ENCODE data around the gene RFC1.
"Not testable (repeated sequence)": the region's sequence is repeated elsewhere in the genome, so short reads cannot be mapped to it uniquely, and the experiment has no call there.

Gene RFC1, protein sequence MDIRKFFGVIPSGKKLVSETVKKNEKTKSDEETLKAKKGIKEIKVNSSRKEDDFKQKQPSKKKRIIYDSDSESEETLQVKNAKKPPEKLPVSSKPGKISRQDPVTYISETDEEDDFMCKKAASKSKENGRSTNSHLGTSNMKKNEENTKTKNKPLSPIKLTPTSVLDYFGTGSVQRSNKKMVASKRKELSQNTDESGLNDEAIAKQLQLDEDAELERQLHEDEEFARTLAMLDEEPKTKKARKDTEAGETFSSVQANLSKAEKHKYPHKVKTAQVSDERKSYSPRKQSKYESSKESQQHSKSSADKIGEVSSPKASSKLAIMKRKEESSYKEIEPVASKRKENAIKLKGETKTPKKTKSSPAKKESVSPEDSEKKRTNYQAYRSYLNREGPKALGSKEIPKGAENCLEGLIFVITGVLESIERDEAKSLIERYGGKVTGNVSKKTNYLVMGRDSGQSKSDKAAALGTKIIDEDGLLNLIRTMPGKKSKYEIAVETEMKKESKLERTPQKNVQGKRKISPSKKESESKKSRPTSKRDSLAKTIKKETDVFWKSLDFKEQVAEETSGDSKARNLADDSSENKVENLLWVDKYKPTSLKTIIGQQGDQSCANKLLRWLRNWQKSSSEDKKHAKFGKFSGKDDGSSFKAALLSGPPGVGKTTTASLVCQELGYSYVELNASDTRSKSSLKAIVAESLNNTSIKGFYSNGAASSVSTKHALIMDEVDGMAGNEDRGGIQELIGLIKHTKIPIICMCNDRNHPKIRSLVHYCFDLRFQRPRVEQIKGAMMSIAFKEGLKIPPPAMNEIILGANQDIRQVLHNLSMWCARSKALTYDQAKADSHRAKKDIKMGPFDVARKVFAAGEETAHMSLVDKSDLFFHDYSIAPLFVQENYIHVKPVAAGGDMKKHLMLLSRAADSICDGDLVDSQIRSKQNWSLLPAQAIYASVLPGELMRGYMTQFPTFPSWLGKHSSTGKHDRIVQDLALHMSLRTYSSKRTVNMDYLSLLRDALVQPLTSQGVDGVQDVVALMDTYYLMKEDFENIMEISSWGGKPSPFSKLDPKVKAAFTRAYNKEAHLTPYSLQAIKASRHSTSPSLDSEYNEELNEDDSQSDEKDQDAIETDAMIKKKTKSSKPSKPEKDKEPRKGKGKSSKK

GRCh38 chr4:39365830-39366771, at the start of gene RFC1:
Gene RFC1, minus strand, starts transcription at chr4:39366362. Its CDS starts 121 bp downstream, at chr4:39366241.
- peak within 1 kb of the TSS; percentile 95 for H3K27ac Mint-ChIP-seq
- H3K9me3 Mint-ChIP-seq, result peaks cover 10% of the 10 kb centered on the region
- peaks cover 47% of the 10 kb centered on the region for H3K4me1 Mint-ChIP-seq
- peaks cover 8% of the 10 kb centered on the region for H3K27me3 Mint-ChIP-seq
- CTCF ChIA-PET, result interaction anchor here (1.0 to 1.8 kb wide), 3 partner anchors 11 to 103 kb away, joined by 3 to 6 read pairs (median 5); no protein-coding TSS in a partner anchor
- peak within 1 kb of the TSS; percentile 91 for H3K4me3 Mint-ChIP-seq
- DNase-seq, result peak; percentile 96
- H3K36me3 Mint-ChIP-seq, result peaks cover 27% of the 10 kb centered on the region

DNA sequence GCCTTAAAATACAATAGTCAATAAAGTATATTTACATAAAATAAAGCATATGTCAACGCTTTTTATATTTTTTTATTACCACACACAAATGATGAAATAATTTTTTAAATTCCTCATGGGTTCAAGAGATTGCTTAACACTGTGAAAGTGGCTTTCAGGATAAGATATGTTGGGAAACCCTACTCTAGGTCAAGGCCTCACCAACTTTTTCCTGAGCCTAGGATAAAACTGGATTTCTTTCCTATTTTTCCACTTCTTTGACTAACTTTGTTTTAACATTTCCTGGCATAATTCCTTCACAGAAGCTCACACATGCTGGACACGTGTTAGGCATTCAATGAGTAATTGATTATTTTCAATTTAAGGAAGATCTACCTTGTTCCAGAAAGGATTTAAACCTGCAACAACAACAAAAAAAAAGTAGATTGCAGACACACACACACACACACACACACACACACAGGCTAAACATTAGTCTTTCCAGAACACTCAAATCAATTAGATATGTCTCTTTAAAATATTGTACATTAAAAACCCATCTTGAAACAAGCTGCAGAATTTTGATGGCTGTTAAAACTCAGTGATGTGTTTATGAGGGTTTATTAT, 49.6 kb upstream of the RFC1 start:
- CTCF ChIA-PET, result no interaction called here
- H3K4me1 Mint-ChIP-seq, result no peaks in the 10 kb centered on the region
- DNase-seq, result no peak
- no peak overlapping the region for H3K27ac Mint-ChIP-seq
- no peaks in the 10 kb centered on the region for H3K36me3 Mint-ChIP-seq
- H3K4me3 Mint-ChIP-seq, result no peak overlapping the region
- peaks cover 7% of the 10 kb centered on the region for H3K27me3 Mint-ChIP-seq
- no peaks in the 10 kb centered on the region for H3K9me3 Mint-ChIP-seq

DNA sequence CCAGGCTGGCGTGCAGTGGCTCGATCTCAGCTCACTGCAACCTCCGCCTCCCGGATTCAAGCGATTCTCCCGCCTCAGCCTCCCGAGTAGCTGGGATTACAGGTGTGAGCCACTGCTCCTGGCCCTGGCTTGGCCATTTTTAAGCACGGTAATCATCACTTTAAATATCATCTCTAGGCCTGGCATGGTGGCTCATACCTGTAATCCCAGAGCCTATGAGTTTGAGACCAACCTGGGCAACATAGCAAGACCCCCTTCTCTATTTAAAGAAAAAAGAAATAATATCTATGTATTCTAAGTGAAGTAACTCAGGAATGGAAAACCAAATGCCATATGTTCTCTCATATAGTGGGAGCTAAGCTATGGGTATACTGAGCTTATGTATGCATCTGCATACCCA, 45.4 kb upstream of the RFC1 start:
- H3K4me3 Mint-ChIP-seq, H3K27me3 Mint-ChIP-seq, DNase-seq, H3K36me3 Mint-ChIP-seq, H3K9me3 Mint-ChIP-seq, CTCF ChIA-PET, H3K27ac Mint-ChIP-seq, H3K4me1 Mint-ChIP-seq: not testable (repeated sequence)

GRCh38 chr4:39410415-39410814, 44.3 kb upstream of the RFC1 start:
- CTCF ChIA-PET, result no interaction called here
- H3K4me1 Mint-ChIP-seq, result no peaks in the 10 kb centered on the region
- no peaks in the 10 kb centered on the region for H3K9me3 Mint-ChIP-seq

DNA sequence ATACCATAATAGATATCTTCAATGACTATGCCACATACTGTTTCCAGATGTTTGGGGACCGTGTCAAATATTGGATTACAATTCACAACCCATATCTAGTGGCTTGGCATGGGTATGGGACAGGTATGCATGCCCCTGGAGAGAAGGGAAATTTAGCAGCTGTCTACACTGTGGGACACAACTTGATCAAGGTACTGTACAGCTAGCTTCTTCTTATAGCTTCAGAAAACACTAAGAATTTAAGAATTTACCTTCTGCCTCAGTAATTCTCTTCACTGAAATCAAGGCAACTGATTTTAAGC, 41.4 kb upstream of the RFC1 start:
- H3K27ac Mint-ChIP-seq, result no peak overlapping the region
- no peak for DNase-seq
- H3K36me3 Mint-ChIP-seq, result no peaks in the 10 kb centered on the region
- no peak overlapping the region for H3K4me3 Mint-ChIP-seq
- H3K4me1 Mint-ChIP-seq, result no peaks in the 10 kb centered on the region
- H3K9me3 Mint-ChIP-seq, result no peaks in the 10 kb centered on the region
- CTCF ChIA-PET, result no interaction called here
- peaks cover 5% of the 10 kb centered on the region for H3K27me3 Mint-ChIP-seq

More at GRCh38 chr4:39410415-39410814, 44.3 kb upstream of the RFC1 start:
- no peaks in the 10 kb centered on the region for H3K36me3 Mint-ChIP-seq
- peaks cover 5% of the 10 kb centered on the region for H3K27me3 Mint-ChIP-seq
- H3K27ac Mint-ChIP-seq, result no peak overlapping the region
- DNase-seq, result no peak
- H3K4me3 Mint-ChIP-seq, result no peak overlapping the region

GRCh38 chr4:39406763-39407583, 40.8 kb upstream of the RFC1 start, which contains the start of gene KLB:
Gene KLB, plus strand, starts transcription at chr4:39406930. Its CDS starts 20 bp downstream, at chr4:39406950.
- CTCF ChIA-PET, result no interaction called here
- H3K27ac Mint-ChIP-seq, result no peak within 1 kb of the TSS
- H3K27me3 Mint-ChIP-seq, result peaks cover 5% of the 10 kb centered on the region
- H3K36me3 Mint-ChIP-seq, result no peaks in the 10 kb centered on the region
- no peaks in the 10 kb centered on the region for H3K4me1 Mint-ChIP-seq
- H3K9me3 Mint-ChIP-seq, result no peaks in the 10 kb centered on the region
- no peak for DNase-seq
- H3K4me3 Mint-ChIP-seq, result no peak within 1 kb of the TSS

GRCh38 chr4:39401640-39402039, 35.5 kb upstream of the RFC1 start:
- H3K4me1 Mint-ChIP-seq, H3K4me3 Mint-ChIP-seq, H3K27ac Mint-ChIP-seq, CTCF ChIA-PET, H3K9me3 Mint-ChIP-seq, DNase-seq, H3K36me3 Mint-ChIP-seq: not testable (repeated sequence)
- peaks cover 14% of the 10 kb centered on the region for H3K27me3 Mint-ChIP-seq

DNA sequence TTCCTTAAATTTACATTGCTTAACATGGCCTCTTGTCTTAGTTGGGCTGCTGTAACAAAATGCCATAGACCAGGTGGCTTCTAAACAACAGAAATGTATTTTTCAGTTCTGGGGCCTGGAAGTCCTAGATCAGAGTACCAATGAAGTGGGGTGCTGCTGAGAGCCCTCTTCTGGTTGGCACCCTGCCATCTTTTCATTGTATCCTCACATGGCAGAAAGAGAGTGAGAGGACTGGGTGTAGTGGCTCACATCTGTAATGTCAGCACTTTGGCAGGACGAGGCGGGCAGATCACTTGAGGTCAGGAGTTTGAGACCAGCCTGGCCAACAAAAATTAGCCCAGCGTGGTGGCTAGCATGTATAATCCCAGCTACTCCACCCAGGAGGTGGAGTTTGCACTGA, 28.5 kb upstream of the RFC1 start:
- no peak overlapping the region for H3K27ac Mint-ChIP-seq
- no peak overlapping the region for H3K4me3 Mint-ChIP-seq
- CTCF ChIA-PET, result interaction anchor here (0.6 kb wide), 1 partner anchor 492 kb away, joined by 3 read pairs; no protein-coding TSS in a partner anchor
- H3K27me3 Mint-ChIP-seq, result peaks cover 13% of the 10 kb centered on the region
- no peak for DNase-seq
- no peaks in the 10 kb centered on the region for H3K36me3 Mint-ChIP-seq
- H3K4me1 Mint-ChIP-seq, result no peaks in the 10 kb centered on the region
- no peaks in the 10 kb centered on the region for H3K9me3 Mint-ChIP-seq

DNA sequence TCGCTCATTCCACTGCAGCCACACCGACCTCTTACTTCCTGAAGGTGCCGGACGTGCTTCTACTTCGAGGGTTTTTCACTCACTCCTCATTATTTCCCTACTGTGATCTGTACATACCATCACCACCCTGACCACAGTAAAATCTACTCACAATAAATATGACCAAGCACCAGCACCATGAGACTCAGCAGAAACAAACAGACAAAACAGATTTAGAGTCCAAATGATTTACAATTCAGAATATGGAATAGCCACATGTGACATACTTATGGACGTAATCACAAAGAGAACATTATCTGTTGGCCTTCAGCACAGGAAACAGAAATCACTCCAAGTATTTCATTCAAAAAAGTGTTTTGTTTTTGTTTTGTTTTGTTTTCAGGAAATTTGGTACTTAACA, 24.4 kb upstream of the RFC1 start:
- CTCF ChIA-PET, result no interaction called here

GRCh38 chr4:39384563-39384962, 18.4 kb upstream of the RFC1 start:
- Mint-ChIP-seq H3K36me3 (no peaks in the 10 kb centered on the region), H3K4me3 (no peak overlapping the region), H3K27me3 (peaks cover 34% of the 10 kb centered on the region), H3K9me3 (peaks cover 3% of the 10 kb centered on the region), H3K27ac (no peak overlapping the region), H3K4me1 (no peaks in the 10 kb centered on the region)
- CTCF ChIA-PET, result no interaction called here
- DNase-seq, result no peak

More for the DNA sequence above, 24.4 kb upstream of the RFC1 start:
- H3K36me3 Mint-ChIP-seq, result no peaks in the 10 kb centered on the region
- DNase-seq, result no peak
- H3K27ac Mint-ChIP-seq, result no peak overlapping the region
- H3K4me3 Mint-ChIP-seq, result no peak overlapping the region
- no peaks in the 10 kb centered on the region for H3K27me3 Mint-ChIP-seq
- H3K4me1 Mint-ChIP-seq, result no peaks in the 10 kb centered on the region
- H3K9me3 Mint-ChIP-seq, result no peaks in the 10 kb centered on the region

DNA sequence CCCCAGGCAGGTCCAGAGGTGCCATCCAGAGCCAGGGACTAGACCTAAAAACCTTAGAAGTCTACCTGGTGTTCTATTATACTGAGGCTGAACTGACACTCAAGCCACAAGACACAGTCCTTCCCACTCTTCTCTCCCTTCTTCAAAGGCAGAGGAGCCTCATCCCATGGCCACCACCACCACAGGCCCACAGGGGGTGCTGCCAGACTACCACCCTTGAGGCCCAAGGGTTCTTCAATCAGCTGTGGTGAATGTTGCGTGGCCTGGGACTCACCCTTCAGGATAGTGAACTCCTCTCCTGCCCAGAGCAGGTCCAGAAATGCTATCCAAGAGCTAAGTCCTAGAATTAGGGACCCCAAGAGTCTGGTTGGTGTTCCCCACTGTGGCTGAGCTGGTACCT, 17.5 kb upstream of the RFC1 start:
- Mint-ChIP-seq H3K27me3 (peaks cover 41% of the 10 kb centered on the region), H3K9me3 (peaks cover 8% of the 10 kb centered on the region), H3K36me3 (no peaks in the 10 kb centered on the region), H3K4me3 (no peak overlapping the region), H3K27ac (no peak overlapping the region), H3K4me1 (no peaks in the 10 kb centered on the region)
- CTCF ChIA-PET, result no interaction called here
- no peak for DNase-seq

- peaks cover 27% of the 10 kb centered on the region for H3K9me3 Mint-ChIP-seq
- peaks cover 7% of the 10 kb centered on the region for H3K36me3 Mint-ChIP-seq
- CTCF ChIA-PET, result no interaction called here
- peaks cover 28% of the 10 kb centered on the region for H3K27me3 Mint-ChIP-seq
- DNase-seq, result no peak
- H3K4me1 Mint-ChIP-seq, result no peaks in the 10 kb centered on the region
- H3K4me3 Mint-ChIP-seq, result no peak overlapping the region
- no peak overlapping the region for H3K27ac Mint-ChIP-seq
Measured at GRCh38 chr4:39375478-39375877, 9.3 kb upstream of the RFC1 start.

GRCh38 chr4:39371209-39371608, 5.0 kb upstream of the RFC1 start:
- H3K36me3 Mint-ChIP-seq, H3K27me3 Mint-ChIP-seq, H3K4me1 Mint-ChIP-seq, H3K4me3 Mint-ChIP-seq, CTCF ChIA-PET, H3K27ac Mint-ChIP-seq, DNase-seq: not testable (repeated sequence)
- H3K9me3 Mint-ChIP-seq, result peaks cover 25% of the 10 kb centered on the region
